IPS-20b (cell line): Measurements from ENCODE around the gene VAC14.

Experiments
- H3K27ac ChIP-seq: one replicate; pipeline ENCODE4 v1.5.1; 2013; ENCODE audit warnings: low read length
- H3K27me3 ChIP-seq: 2 replicates; pipeline ENCODE4 v1.6.1; 2013; ENCODE audit warnings: mild to moderate bottlenecking, low read length, inconsistent platforms; ENCODE audit not compliant: insufficient read depth
- H3K36me3 ChIP-seq: 2 replicates; pipeline ENCODE4 v1.6.1; 2013; ENCODE audit warnings: low read depth, mild to moderate bottlenecking, inconsistent platforms, low read length, moderate library complexity; ENCODE audit not compliant: insufficient read depth
- H3K4me1 ChIP-seq: 2 replicates; pipeline ENCODE4 v1.6.1; 2013; ENCODE audit warnings: mild to moderate bottlenecking, control low read depth, inconsistent platforms, low read length, moderate library complexity; ENCODE audit not compliant: insufficient read depth
- H3K4me3 ChIP-seq: 2 replicates; pipeline ENCODE4 v1.5.1; 2013; ENCODE audit warnings: mild to moderate bottlenecking, low read length, inconsistent platforms
- H3K9ac ChIP-seq: 2 replicates; pipeline ENCODE4 v1.6.1; 2013; ENCODE audit warnings: low read depth, mild to moderate bottlenecking, inconsistent platforms, low read length, moderate library complexity
- H3K9me3 ChIP-seq: 2 replicates; pipeline ENCODE4 v1.6.1; 2013; ENCODE audit warnings: mild to moderate bottlenecking, low read depth, low read length, inconsistent platforms; ENCODE audit not compliant: insufficient read depth

Gene VAC14

GRCh38 chr16:70715055-70715858 is 85.7 kb downstream of the VAC14 start:
- H3K4me3 ChIP-seq, result no peak overlapping the region

GRCh38 chr16:70714581-70715054 is 86.3 kb downstream of the VAC14 start:
- H3K27me3 ChIP-seq, result no peaks in the 10 kb centered on the region
- H3K9ac ChIP-seq, result no peak overlapping the region
- H3K36me3 ChIP-seq, result peaks cover under 1% of the 10 kb centered on the region; the same call in 1 of the 2 replicates
- H3K4me1 ChIP-seq, result peaks cover 22% of the 10 kb centered on the region
- H3K4me3 ChIP-seq, result no peak overlapping the region
- H3K27ac ChIP-seq, result no peak overlapping the region
- H3K9me3 ChIP-seq, result peaks cover 3% of the 10 kb centered on the region; the same call in 1 of the 2 replicates

More at GRCh38 chr16:70715055-70715858, 85.7 kb downstream of the VAC14 start:
- Histone ChIP-seq H3K27ac (no peak overlapping the region), H3K36me3 (peaks cover 4% of the 10 kb centered on the region; the same call in 1 of the 2 replicates), H3K9ac (no peak overlapping the region), H3K27me3 (no peaks in the 10 kb centered on the region), H3K4me1 (peaks cover 22% of the 10 kb centered on the region), H3K9me3 (peaks cover 3% of the 10 kb centered on the region; the same call in 1 of the 2 replicates)

DNA sequence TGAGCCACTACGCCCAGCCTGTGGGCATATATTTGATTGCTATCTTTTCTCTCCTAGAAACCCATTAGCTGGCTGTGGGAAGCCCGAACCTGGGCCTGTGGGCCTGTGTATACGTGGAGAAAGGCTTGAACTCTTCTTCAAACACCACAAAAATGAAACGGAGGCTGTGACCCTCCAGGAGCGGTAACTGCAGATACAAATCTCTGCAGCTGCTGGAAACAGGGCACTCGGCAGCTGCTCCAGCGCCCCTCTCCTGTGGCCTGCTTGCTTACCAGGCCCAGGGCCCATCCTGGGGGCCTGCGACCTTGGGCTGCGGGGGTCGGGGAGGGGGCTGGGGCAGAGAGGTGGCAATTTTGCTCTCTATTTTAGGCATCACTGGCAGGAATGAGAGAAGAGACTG is 87.1 kb downstream of the VAC14 start:
- H3K4me1 ChIP-seq, result peaks cover 22% of the 10 kb centered on the region
- H3K27ac ChIP-seq, result no peak overlapping the region
- no peak overlapping the region for H3K4me3 ChIP-seq
- H3K27me3 ChIP-seq, result no peaks in the 10 kb centered on the region
- H3K9me3 ChIP-seq, result no peaks in the 10 kb centered on the region
- no peaks in the 10 kb centered on the region for H3K36me3 ChIP-seq
- H3K9ac ChIP-seq, result no peak overlapping the region

GRCh38 chr16:70713342-70713741 is 87.6 kb downstream of the VAC14 start:
- Histone ChIP-seq H3K9ac (peak overlapping the region; percentile 20; the same call in 1 of the 2 replicates), H3K36me3 (no peaks in the 10 kb centered on the region), H3K9me3 (no peaks in the 10 kb centered on the region), H3K4me3 (no peak overlapping the region), H3K27me3 (no peaks in the 10 kb centered on the region), H3K27ac (no peak overlapping the region), H3K4me1 (peaks cover 22% of the 10 kb centered on the region)

- Histone ChIP-seq H3K36me3 (no peaks in the 10 kb centered on the region), H3K27ac (no peak overlapping the region), H3K9me3 (no peaks in the 10 kb centered on the region), H3K9ac (peak overlapping the region; percentile 20; the same call in 1 of the 2 replicates), H3K4me3 (no peak overlapping the region), H3K4me1 (peaks cover 22% of the 10 kb centered on the region), H3K27me3 (no peaks in the 10 kb centered on the region)
Measured at GRCh38 chr16:70712942-70713341, 88.0 kb downstream of the VAC14 start.

DNA sequence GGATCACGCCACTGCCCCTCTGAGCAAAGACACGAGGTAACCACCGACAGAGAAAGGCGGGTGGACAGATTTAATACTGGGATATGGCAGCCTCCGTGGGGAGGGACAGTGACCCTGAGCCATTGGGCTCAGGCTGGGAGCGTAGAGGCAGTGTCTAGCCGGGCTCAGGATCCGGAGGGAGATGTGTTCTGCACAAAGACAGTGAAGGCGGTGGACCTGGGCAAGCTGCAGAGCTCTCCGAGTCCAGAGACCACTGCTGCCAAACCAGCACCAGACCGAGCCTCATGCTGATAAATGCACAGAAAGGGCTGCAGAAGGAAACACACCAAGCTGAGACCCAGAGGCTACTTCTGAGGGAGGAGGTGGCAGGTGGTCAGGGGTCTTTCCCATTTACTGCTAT is 88.6 kb downstream of the VAC14 start:
- Histone ChIP-seq H3K36me3 (no peaks in the 10 kb centered on the region), H3K4me3 (no peak overlapping the region), H3K4me1 (peaks cover 22% of the 10 kb centered on the region), H3K9ac (no peak overlapping the region), H3K9me3 (no peaks in the 10 kb centered on the region), H3K27ac (no peak overlapping the region), H3K27me3 (no peaks in the 10 kb centered on the region)

DNA sequence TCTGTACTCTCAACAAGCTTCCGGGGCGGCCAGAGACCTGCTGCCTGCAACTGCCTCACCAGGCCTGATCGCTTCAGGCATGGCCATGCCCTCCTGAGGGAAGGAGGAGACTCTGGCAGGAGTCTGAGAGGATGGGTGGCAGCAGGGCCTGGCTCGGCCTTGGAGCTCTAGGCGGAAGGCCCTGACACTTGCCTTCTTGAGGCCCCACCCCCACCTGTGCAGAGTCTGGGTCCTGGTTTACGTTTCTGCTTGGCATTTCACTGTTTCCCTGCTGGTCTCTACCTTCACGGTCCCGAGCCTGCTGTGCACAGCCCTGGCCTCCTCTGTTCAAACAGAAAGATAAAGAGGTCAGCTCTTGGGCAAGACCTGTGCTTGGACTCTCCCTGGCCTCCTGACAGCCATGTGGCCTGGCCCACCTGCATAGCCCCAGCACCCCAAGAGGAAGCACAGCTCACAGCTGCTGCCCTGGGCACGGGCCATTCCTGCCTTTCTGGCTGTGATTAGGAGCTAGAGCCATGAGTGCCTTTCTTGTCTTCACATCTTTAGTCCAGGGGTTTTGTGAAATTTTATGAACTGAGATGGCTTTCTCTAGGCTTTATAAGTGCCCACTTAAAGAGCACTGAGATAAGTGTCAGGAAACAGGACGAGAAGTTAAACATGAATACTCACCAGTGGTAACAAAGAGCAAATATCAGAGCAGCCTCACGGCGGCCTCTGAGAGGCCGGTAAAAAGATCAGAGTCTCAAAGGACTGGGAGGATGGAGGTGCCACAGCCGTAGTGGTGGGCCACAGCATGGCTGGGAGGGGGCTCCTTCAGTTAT is 89.5 kb downstream of the VAC14 start:
- H3K36me3 ChIP-seq, result no peaks in the 10 kb centered on the region
- no peaks in the 10 kb centered on the region for H3K27me3 ChIP-seq
- H3K4me1 ChIP-seq, result peaks cover 26% of the 10 kb centered on the region
- H3K4me3 ChIP-seq, result no peak overlapping the region
- H3K9ac ChIP-seq, result no peak overlapping the region
- H3K9me3 ChIP-seq, result no peaks in the 10 kb centered on the region
- no peak overlapping the region for H3K27ac ChIP-seq

DNA sequence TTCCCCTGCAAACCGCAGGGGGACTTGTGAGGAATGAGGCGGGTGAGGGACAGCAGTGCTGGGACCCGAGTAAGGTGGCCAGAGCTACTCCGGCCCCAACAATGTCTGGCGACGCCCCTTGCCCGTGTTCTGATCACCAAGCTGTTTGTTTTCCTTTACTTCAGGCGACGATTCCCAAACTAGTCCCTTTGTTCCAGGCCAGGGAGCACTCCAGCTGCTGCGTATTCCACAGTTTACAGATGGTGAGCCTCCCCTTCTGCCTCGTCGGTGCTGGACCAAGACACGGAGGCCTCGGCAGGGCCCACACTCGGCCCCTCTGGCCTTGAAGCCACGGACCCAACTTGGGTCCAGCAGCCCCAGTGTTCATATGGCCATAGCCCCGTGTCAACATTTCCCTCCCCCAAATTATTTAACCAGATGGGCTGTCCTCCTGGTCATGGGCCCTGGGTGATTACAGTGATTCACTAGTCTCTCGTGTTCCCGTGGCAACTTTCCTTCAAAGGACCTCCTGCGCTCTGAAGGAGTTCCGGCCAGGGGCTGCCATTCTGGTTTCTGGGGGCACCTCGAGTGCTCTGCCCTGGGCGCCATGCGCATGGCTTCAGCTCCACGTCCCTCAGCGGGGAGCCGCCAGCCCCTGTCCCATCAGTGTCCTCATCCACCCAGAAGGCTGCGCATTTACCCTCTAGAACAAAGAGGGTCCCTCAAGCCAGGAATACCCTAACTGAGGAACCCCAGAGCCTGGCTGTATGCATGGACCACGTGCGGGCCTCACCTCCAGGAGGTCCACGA is 90.3 kb downstream of the VAC14 start:
- H3K9ac ChIP-seq, result no peak overlapping the region

GRCh38 chr16:70709942-70710341 is 91.0 kb downstream of the VAC14 start:
- Histone ChIP-seq H3K4me3 (no peak overlapping the region), H3K27ac (no peak overlapping the region), H3K36me3 (no peaks in the 10 kb centered on the region), H3K4me1 (peaks cover 19% of the 10 kb centered on the region), H3K9ac (no peak overlapping the region), H3K9me3 (no peaks in the 10 kb centered on the region), H3K27me3 (no peaks in the 10 kb centered on the region)

More for the DNA sequence above, 90.3 kb downstream of the VAC14 start:
- Histone ChIP-seq H3K27ac (no peak overlapping the region), H3K27me3 (no peaks in the 10 kb centered on the region), H3K36me3 (no peaks in the 10 kb centered on the region), H3K4me1 (peaks cover 26% of the 10 kb centered on the region), H3K9me3 (no peaks in the 10 kb centered on the region), H3K4me3 (no peak overlapping the region)

GRCh38 chr16:70709457-70709856 is 91.5 kb downstream of the VAC14 start:
- no peaks in the 10 kb centered on the region for H3K27me3 ChIP-seq
- no peak overlapping the region for H3K4me3 ChIP-seq
- peaks cover 15% of the 10 kb centered on the region; the same call in 1 of the 2 replicates for H3K4me1 ChIP-seq
- no peaks in the 10 kb centered on the region for H3K36me3 ChIP-seq
- no peak overlapping the region for H3K9ac ChIP-seq
- H3K9me3 ChIP-seq, result no peaks in the 10 kb centered on the region
- no peak overlapping the region for H3K27ac ChIP-seq
